HG02763 (cell line): Measurements from ENCODE around the gene EXOC3L4.
"Not testable (repeated sequence)": the region's sequence is repeated elsewhere in the genome, so short reads cannot be mapped to it uniquely, and the experiment has no call there.

Source experiments
- ATAC-seq: cut with Tn5 transposase; IDR thresholded peaks from one replicate; pipeline ENCODE4 v1.9.1; 2021; ENCODE audit warnings: mild to moderate bottlenecking, moderate library complexity; ENCODE audit not compliant: unreplicated experiment

Gene EXOC3L4

GRCh38 chr14:103119527-103119926 lies 25.0 kb downstream of the EXOC3L4 start:
- ATAC-seq = not testable (repeated sequence)

DNA sequence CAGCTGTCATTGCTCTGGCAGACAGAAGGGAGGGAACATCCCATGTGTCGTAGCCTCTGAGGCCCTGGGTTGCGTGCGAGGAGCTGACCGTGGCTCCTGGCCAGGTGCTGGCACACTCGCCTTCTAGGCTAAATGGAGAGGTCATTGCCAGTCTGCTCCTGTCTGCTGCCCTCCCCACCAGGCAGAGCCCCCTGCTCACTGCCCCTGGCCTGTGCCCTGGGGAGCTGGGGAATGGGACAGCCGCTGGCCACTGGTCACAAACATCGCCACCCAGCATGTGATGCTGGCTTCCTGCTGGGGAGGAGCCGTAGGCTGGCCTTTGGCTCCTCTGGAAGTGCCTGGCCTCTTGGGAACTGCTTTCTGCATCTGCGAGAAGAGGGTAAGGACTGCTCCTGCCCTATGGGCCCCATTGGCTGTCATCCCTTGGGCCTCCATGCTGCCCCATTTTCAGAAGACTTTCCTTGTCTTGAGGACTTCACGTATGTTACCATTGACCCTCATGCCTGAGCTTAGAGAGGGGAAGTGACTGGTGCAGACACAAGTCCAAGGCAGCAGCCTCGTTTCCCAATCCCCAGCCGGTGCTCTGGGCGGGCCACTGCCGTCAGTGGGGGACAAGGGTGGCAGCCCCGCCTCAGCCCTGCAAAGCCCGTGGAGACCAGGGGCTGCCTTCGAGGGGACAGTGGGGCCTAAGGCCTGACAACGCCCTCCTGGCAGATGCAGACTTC lies 26.8 kb downstream of the EXOC3L4 start:
- no peak for ATAC-seq

DNA sequence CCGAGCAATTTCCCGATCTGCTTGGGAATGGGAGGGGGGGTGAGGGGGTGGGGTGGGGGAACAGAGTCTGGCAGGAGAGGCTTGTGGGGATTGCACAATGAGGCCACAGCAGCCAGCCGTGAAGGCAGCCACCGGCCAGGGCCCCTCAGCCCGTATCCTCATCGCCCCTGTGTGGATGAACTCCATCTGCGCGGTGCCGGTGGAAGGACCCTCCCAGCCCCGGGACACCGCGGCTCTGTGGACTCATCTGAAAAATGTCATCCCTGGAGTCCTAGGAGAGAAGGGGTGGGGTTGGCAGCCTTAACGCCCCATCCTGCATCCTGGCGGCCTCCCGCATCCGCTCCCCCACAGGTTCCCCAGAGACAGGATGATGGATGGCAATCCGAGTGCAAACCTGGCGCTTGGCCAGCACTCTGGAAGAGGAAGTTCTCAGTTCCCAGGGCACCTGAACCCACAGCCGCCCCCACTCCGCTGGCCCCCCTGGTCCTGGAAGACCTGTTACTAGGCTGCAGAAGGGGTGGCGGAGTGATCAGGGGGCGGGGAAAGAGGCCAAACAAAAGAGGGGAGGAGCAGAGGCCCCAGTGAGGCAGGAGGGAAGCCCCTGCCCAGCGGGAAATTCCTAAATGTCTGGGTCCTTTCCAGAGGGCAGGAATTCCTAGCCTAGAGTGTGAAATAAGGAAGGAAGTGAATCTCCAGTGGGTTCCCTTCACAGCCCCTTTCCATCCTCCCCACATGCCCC lies 27.5 kb downstream of the EXOC3L4 start:
- ATAC-seq = no peak

DNA sequence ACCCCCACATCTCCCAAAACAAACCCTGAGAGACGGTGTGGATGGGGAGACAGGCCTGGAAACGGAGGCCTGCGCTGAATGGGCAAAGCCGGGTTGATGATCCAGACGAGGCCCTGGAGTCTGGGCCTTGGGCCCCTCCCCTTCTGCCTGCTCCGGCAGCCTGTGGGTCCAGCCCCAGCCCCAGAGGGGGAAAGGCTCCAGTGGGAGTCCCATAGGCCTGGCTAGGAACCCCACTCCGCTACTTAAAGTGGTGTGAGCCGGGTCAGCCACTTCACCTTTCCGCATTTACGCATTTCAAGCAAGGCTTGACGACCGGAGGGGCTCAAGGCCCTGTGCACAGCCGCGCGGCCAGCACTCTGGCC lies 28.0 kb downstream of the EXOC3L4 start:
- no peak for ATAC-seq

GRCh38 chr14:103122947-103123633 lies 28.6 kb downstream of the EXOC3L4 start, which contains the start of gene TNFAIP2:
TNFAIP2 (plus strand) TSS chr14:103123461; CDS start chr14:103126458, 2,997 bp downstream.
- ATAC-seq = no peak

DNA sequence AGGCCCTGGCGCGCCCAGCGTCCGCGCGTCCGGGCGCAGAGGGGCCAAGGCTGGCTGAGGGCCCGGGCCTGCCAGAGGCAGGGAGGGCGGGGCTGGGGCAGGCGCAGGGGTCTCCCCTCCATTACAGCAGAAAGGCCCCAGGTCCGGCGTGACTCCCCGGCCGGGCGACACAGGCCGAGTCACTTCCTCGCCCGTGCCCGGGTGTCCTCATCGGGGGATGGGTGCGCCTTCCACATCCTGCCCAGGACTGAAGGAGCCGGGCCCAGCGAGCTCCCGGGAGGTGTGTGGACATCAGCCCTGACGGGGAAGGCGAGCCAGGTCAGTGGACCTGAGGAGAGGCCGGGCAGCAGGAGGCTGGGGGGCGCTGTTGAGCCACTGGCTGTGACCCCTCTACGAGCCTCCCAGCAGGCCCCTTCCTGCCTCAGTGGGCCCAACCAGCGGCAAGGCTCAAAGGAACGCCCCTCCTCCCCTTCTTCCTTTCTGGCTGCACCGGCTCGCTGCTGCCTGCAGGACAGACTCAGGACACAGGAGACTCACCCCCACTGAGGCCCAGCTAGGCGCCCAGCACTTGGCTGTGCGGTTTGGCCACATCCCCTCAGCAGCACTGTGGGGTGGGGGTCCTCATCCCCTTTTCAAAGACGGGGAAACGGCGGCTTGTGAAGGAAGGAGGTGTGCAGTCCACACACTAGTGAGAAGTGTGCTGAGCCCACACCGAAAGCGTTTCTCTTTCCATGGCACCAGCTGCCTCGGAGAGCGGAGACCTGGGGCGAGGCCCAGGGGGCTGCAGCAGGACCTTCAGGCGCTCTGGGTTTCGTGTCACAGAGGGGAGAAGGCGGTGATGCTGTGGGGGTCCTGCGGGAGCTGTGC lies 29.3 kb downstream of the EXOC3L4 start:
- ATAC-seq = no peak

DNA sequence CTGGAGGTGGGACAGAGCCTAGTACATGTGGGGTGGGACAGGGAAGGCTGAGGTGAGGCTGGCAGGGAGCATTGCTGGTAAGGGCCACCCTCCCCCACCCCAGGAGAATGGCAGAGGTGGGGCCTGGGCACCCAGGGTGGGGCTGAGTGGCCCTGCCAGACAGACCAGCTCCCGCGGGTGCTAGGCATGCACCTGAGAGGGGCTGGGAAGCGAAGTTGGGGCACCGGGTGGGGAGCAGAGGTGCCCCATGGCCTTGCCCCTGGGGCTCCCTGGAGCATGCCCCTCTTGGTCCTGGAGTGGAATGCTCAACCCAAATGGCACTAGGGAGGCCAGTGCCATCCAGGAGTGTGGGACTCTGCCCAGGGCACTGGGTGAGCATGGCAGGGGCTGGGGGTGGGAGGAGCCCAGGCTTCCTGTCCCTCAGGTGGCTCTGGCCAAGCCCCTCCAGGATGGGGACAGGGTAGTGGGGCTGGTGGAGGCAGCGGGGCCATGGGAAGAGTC lies 30.0 kb downstream of the EXOC3L4 start:
- ATAC-seq = no peak

GRCh38 chr14:103125098-103126070 lies 30.9 kb downstream of the EXOC3L4 start:
- no peak for ATAC-seq

- ATAC-seq = no peak
These were observed 31.8 kb downstream of the EXOC3L4 start for GRCh38 chr14:103126088-103126872.

DNA sequence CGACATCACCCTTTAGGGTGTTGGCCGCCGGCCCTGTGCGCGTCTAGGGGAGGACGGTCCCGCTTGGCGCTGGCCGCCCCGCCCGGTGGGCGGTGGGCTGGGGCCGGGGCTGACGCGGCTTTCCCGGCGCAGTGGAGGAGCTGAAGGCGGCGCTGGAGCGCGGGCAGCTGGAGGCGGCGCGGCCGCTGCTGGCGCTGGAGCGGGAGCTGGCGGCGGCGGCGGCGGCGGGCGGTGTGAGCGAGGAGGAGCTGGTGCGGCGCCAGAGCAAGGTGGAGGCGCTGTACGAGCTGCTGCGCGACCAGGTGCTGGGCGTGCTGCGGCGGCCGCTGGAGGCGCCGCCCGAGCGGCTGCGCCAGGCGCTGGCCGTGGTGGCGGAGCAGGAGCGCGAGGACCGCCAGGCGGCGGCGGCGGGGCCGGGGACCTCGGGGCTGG lies 32.4 kb downstream of the EXOC3L4 start:
- ATAC-seq = no peak

GRCh38 chr14:103127356-103127755 lies 32.8 kb downstream of the EXOC3L4 start:
- ATAC-seq = no peak

DNA sequence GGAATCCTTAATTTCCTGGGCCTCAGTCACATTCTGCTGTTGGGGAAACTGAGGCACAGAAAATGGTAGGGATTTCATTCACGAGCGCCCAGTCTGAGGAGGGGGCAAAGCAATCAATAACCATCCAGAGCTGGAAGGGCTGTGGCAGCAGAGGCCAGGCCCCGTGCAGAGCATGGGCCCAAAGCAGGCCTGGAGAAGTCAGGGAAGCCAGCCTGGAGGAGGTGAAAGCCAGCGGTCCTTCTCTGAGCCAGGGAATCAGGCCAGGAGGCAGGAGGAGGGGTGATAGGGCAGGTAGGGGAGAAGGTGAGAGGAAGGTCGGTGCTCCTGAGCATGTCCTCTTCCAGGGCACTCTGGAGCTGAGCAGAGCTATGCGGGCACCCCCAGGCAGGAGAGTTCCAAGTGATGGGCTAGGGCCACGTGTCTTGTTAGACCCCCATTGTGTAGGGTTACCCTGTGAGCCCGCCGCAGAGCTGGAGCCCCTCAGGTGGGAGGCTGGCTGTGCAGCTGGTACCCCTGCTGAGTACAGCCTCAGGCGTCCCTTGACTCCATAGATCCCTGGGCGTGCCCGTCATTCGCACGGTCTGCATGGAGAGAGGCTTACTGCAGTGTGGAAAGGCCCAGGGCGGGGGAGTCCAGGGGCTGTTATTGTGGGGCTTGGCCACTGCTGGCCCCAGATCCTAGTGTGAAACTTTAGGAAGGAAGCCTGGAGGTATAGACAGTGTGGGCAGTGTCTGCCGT lies 33.5 kb downstream of the EXOC3L4 start:
- ATAC-seq = no peak

DNA sequence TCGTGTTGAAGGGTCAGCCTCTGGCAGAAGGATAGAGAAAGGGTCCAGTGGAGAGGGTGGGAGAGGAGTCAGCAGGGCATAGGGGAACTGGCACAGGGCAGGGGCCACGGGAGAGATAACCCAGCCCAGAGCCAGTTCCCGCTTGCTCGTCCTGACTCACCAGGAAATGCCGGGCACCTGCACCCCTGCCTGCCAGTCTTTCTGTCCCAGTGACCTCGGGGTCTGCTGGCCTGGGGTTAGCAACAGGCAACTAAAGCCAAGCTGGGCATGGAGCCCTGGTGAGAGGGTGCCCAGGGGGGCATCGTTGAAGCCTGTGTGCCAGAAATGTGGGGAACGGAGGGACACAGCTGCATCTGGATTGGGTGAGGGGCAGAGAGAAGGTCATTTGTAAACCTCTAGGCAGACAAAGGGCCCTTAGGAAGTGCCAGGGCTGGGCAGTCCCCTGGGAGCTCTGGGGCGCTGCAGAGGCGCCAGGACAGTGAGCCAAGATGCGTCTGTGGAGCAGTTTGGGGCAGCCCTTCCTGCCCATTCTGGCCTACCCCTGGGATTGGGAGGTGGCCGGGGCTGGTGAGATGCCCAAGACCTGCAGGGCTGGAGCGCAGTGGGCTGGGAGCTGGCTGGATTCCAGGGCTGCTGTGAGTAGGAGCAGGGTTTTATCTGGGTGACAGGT lies 34.2 kb downstream of the EXOC3L4 start:
- no peak for ATAC-seq

- no peak for ATAC-seq
These were observed 34.9 kb downstream of the EXOC3L4 start for GRCh38 chr14:103129301-103130016.

DNA sequence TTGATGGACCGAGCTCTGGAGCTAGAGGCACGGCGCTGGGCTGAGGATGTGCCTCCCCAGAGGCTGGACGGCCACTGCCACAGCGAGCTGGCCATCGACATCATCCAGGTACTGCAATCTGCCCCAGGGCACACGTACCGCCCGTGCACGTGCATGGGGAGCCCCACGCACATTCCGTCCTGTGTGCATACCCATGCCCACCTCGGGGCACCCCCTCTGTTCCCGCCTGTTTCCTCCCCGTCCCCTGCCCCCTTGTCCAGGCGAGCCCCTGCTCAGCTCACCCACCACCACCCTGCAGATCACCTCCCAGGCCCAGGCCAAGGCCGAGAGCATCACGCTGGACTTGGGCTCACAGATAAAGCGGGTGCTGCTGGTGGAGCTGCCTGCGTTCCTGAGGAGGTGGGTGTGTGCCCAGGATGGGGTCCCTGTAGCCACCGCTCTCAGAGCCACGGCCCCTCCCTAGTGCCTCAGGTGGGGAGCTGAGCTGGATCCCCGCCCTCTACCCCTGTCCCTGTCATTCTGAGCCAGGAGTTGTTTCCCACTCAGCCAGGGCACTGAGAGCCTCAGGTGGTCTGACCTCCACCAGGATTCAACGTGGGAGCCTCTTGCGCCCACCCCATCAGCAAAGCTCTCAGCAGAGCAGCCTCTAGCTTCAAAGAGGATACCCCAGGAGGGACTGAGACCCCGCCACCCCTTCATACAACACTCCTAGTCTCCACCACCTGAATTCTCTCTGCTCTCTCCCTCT lies 35.7 kb downstream of the EXOC3L4 start:
- ATAC-seq = no peak

GRCh38 chr14:103130965-103131364 lies 36.4 kb downstream of the EXOC3L4 start:
- ATAC-seq = no peak
